ENCODE data around the gene IL13RA1.

DNA sequence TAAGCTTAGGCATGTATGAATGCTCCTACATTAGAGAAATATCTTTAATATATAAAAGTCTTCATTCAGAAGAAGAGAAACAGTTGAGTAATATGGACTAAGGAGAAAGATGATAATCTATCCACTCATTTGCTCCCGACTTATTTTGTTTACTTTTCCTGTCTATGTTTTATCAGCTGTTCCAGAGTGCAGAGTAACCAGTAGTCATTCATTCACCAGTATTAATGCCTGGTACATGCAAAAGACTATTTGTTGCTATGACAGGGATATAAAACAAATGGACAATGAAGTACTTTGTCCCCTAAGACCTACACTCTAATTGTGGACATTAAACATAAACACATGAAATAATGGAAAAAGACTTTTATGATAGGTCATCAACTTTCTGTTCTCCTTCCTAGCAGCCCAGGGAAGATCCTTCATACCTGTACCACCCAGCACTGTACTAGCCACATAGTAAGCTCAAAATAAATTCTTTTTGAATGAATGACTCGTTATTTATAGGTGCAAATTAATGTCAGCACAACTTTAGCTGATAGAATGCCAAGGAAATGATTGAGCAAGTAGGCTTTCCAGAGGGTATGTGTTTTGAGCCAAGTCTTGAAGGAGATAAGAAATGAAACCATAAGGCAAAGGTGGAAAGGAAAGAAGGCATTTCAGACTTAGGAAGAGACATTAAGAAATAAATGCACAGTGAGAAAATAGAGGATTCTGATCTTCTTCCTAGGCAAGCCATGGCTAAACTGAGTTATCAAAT is 45.0 kb upstream of the IL13RA1 start:
- TF ChIP-seq CTCF (IDR thresholded peaks at IDR 0.05), result no peak
- TF ChIP-seq POLR2A (IDR thresholded peaks at IDR 0.05), result no peak
- TF ChIP-seq EP300 (IDR thresholded peaks at IDR 0.05), result no peak
